ENCODE results near the gene SFMBT2. TPM values are rescaled to one million over a fixed set of nuclear protein-coding genes. Genes with fewer than 3 reads are reported as not detected.
A peak's percentile ranks its signal among the peaks of the same experiment; 100 is the strongest.

The SFMBT2 gene
- total and polyA plus RNA-seq, 2 of the 4 experiments (the other 2 are of a cell fraction): 0.70 to 1.3 TPM

- Histone ChIP-seq H2BK5ac (ENCODE audit: low read depth, low read length, poor library complexity, severe bottlenecking) (no peak overlapping the region), H3K27me3 (ENCODE audit: control insufficient read depth, insufficient read depth, low read length) (no peaks in the 10 kb centered on the region), H4K5ac (ENCODE audit: low read depth, low read length) (no peak overlapping the region), H3K9me1 (ENCODE audit: insufficient read depth, low read length) (no peaks in the 10 kb centered on the region), H2AFZ (replicated peaks; ENCODE audit: low read length, poor library complexity) (no peak overlapping the region), H3K4me3 (ENCODE audit: insufficient read depth, low read depth, low read length) (no peak overlapping the region), H4K91ac (ENCODE audit: insufficient read depth, low read depth, low read length) (no peak overlapping the region), H4K20me1 (ENCODE audit: insufficient read depth, low read length) (no peaks in the 10 kb centered on the region), H2BK20ac (ENCODE audit: low read depth, low read length) (no peak overlapping the region), H3K56ac (ENCODE audit: extremely low read depth, insufficient read depth, low read length) (no peak overlapping the region), H3K4me2 (ENCODE audit: low read depth, low read length) (no peak overlapping the region), H4K8ac (ENCODE audit: low read depth in 2 of 2, low read length in 2 of 2) (no peak overlapping the region), H3K4me1 (ENCODE audit: control insufficient read depth, insufficient read depth, low read length) (no peaks in the 10 kb centered on the region), H3K18ac (ENCODE audit: low read depth, low read length) (no peak overlapping the region), H2AK9ac (replicated peaks; ENCODE audit: low read depth, low read length, poor library complexity) (peak overlapping the region; percentile 24), H3K9me3 (ENCODE audit: control insufficient read depth, insufficient read depth, low read length) (peaks cover 3% of the 10 kb centered on the region; the same call in 1 of the 2 replicates), H2BK15ac (ENCODE audit: low read depth, low read length) (no peak overlapping the region), H2AK5ac (ENCODE audit: low read depth, low read length) (no peak overlapping the region), H3K14ac (replicated peaks; ENCODE audit: low read depth, low read length) (no peak overlapping the region), H3K27ac (ENCODE audit: insufficient read depth, low read length) (no peak overlapping the region), H3K9ac (ENCODE audit: low read depth, low read length) (no peak overlapping the region), H3K79me1 (ENCODE audit: low read depth in 1 of 2, low read length in 2 of 2) (no peaks in the 10 kb centered on the region), H2BK120ac (ENCODE audit: low read depth, low read length) (no peak overlapping the region), H3K23ac (ENCODE audit: low read depth, low read length) (no peak overlapping the region), H3K4ac (ENCODE audit: low read depth, low read length) (no peak overlapping the region), H3K36me3 (ENCODE audit: control insufficient read depth, insufficient read depth, low read length) (peaks cover under 1% of the 10 kb centered on the region; the same call in 1 of the 2 replicates)
- no TSS peak for BruUV-seq (replicated peaks)
- ATAC-seq (ENCODE audit: low read depth) (no peak), DNase-seq (no peak)
- ChIA-PET POLR2A (ENCODE audit: unreplicated experiment) (no interaction called here), CTCF (no interaction called here)
- TF ChIP-seq MAZ (IDR thresholded peaks at IDR 0.05; ENCODE audit: borderline replicate concordance, low read depth, low read length) (no peak), USF2 (IDR thresholded peaks at IDR 0.05; ENCODE audit: low read depth, low read length) (no peak), NFE2L2 (IDR thresholded peaks at IDR 0.05; ENCODE audit: low read depth, low read length) (no peak), BHLHE40 (IDR thresholded peaks at IDR 0.05; ENCODE audit: low read depth, low read length) (no peak), ELK1 (IDR thresholded peaks at IDR 0.05; ENCODE audit: borderline replicate concordance, low read depth, low read length) (no peak), SMC3 (IDR thresholded peaks at IDR 0.05; ENCODE audit: low read depth, low read length) (no peak), RAD21 (IDR thresholded peaks at IDR 0.05; ENCODE audit: low read length) (no peak), CEBPB (IDR thresholded peaks at IDR 0.05; ENCODE audit: low read depth, low read length) (no peak)
- in situ Hi-C loops (cut with MboI; ENCODE audit: low sequenced_read_pairs) (no loop called here), intact Hi-C loops (cut with micrococcal nuclease) (no loop called here), dilution Hi-C loops (cut with HindIII; ENCODE audit: low sequenced_read_pairs, unreplicated experiment) (no loop called here)
- WGBS, 2 experiments (ENCODE audit: extremely low coverage in 2 of 2, insufficient read length in 1 of 2): 97% methylated on average over 5 of the region's 8 CpGs; no CpG with 5 or more reads in 1 of the 2 experiments
Measured at GRCh38 chr10:7372504-7372903, 38.3 kb downstream of the SFMBT2 start.

All from IMR-90 (cell line).